Activated gamma-delta T cell treated with anti-CD3 and anti-CD28 coated beads, Interleukin-2, amount 50 U/mL, for 16 hours (primary cell): ENCODE data around the gene ADAMTS10.
"Not testable (repeated sequence)": the region's sequence is repeated elsewhere in the genome, so short reads cannot be mapped to it uniquely, and the experiment has no call there.

Experiments
- DNase-seq: peaks from one replicate; pipeline ENCODE4 v3.0.0-alpha.2; 2020; ENCODE audit warnings: low read depth

ADAMTS10 gene

DNA sequence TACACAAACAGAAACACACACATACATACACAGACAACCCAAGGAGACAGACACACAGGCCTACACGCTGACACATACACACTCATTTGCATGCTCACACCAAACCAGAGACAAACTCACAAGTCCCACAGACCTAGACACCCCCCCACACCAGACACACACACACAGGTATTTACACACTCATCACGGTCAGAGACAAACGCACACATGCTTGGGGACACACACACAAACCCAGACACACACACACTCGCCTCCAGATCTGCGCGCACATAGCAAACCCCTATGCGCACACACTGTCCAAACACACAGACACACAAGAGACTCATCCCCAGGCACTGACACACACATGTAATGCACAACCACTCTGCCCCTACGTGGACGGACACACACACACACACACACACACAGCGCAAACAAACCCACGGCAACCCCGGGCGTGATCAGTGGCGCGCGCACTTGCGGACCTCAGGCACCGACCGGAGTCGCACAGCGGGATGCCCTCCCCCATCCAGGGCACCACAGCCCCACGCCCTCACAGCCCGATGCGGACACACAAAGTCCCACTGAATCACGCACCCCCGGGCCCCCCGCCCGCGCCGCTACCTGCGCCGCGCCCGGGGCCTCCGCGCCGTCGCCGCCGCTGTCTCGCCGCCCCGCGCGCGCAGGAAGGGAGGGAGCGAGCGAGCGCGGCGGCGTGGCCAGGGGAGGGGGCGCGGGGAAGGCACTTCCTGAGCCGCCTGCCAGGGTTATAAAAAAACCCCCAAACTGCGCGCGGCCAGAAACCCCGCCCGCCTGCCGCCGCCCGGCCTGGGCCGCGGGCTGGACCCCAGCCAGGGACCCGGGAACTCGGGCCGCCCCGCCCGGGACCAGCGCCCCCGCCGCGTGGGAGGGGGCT lies at the start of gene ADAMTS10:
Gene ADAMTS10, minus strand, starts transcription at position 675 of the 895 bp plus-strand sequence. CDS start 5,005 bp downstream, outside the sequence.
- DNase-seq: peak; percentile 24

DNA sequence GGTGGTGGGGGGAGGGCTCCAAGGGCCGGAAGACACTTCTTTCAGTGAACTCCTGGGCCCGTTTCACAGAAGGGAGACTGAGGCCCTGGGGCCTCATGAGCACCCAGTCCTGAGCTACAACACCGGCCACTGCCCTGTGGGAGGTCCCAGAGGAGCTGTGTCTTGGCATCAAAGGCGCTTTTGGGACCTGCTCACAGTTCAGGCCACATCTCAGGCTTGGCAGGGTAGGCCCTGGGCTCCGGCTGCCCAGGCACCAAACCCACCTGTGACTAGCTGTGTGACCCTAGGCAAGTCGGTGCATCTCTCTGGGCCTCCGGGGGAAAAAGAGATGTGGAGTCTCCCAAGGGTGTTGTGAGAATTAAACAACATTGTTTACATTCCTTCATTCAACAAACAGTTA lies 49.4 kb upstream of the ADAMTS10 start:
- DNase-seq: no peak

DNA sequence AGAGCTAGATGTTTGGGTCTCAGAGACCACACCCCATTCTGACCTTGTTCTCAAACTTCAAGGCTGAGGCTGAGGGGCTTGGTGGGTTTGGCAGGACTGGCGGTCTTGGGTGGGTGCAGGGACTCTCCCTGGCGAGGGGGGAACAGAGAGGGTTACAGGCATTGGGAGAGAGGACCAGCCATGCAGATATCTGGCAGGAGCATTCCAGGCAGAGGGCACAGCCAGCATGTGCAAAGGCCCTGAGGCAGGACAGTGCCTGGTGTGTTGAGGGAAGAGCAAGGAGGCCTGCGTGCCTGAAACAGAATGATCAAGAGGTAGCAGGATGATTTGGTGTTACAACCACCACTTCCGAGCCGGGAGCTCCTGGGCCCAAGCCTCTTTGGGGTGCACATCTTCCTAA lies 47.4 kb upstream of the ADAMTS10 start:
- no peak for DNase-seq

DNA sequence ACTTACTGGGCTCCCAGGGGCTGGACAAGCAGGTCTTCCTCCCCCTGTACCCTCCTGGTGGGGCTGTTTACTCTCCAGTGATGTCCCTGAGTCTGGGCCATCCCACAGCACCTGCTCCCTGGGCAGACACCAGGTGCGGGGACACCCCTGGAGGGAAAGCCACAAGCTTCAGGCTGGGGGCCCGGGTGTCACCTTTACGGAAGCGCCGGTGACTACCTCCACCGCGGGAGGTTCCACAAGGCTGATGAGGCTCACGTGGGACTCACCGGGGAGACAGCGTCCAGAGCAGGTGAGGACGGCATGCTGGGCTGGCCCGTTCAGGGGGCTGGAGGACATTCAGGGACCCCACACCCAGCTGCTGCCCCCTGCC lies 44.8 kb upstream of the ADAMTS10 start:
- peak; percentile 27 for DNase-seq

DNA sequence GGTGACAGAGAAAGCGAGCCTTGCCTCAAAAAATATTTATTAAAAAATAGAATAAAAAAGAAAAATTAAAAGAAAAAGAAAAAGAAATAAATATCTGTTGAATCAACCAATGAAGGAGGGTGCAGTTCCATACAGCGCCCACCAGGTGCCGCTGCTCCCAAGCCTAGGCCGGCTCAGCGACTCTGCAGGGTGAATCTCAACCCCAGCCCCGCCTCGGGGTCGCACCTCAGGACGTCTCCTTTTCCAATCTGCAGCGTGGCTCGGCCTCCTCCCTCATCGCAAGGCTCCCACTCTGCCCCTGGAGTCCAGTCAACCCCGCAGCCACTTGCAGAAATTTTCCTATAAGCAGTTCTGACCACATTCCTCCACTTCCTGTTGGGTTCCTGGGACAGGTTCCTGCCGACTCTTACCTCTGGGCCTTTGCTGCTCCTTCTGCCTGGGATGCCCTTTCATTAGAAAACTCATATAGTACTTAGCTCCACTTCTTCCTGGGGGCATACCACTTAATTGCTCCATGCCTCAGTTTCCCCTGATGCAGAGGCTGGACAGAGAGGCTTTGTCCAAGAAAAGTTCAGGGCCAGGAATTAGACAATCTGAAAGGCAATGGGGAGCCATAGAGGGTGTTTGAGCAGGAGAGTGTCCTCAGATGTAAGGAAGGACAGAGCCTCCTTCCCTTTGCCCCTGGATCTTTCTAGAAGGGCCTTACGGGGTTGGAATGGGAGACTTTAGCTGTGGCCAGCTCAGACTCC lies 44.2 kb upstream of the ADAMTS10 start:
- peak; percentile 64 for DNase-seq

DNA sequence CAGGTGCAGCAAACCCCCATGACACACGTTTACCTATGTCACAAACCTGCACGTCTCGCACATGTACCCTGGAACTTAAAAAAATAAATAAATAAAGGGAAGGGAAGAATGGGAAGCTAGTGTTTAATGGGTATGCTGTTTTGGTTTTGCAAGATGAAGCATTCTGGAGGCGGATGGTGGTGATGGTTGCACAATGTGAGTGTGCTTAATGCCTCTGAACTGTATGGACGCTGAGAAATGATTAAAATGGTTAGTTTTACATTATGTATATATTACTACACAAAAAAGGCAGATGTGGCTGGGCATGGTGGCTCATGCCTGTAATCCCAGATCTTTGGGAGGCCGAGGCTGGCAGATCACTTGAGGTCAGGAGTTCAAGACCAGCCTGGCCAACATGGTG lies 37.7 kb upstream of the ADAMTS10 start:
- no peak for DNase-seq

DNA sequence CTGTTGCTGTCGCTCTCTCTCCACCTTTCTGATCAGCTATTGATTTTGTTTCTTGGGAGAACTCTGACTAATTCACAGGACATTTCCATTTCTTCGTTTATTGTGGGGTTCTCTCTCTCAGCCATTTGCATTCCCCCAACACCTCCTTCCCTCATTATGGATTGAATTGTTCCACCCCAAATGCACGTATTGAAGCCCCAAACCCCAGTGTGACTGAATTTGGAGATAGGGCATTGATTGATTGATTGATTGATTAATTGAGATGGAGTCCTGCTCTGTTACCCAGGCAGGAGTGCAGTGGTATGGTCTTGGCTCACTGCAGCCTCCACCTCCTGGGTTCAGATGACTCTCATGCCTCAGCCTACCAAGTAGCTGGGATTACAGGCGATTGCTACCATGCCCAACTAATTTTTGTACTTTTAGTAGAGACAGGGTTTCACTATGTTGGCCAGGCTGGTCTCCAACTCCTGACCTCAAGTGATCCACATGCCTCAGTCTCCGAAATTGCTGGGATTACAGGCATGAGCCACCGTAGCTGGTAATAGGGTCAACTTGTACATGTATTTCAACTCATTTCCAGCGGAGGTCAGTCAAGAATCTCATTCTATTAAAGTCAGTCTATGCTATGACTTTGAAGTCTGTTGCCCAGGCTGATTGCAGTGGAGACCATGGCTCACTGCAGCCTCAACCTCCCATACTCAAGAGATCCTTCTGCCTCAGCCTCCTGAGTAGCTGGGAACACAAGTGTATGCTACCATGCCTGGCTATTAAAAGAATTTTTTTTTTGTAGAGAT lies 33.5 kb upstream of the ADAMTS10 start:
- DNase-seq: no peak

DNA sequence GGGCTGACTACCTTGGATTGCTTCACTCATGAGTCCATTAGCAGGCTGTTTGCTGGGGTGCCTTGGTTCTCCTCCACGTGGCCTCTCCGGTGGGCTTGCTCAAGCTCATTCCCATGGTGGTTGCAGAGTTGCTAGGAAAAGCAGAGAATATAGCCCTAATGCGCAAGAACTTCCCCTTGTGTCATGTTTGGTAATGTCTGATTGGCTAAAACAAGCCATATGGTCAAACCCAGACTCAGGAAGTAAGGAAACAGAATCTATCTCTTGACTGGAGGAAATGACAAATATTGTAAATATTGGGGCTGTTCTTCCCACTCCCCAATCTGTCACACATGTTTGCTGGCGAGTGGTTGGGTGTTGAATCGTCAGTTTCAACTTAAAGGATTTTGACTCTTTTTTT lies 32.0 kb upstream of the ADAMTS10 start:
- DNase-seq: no peak

DNA sequence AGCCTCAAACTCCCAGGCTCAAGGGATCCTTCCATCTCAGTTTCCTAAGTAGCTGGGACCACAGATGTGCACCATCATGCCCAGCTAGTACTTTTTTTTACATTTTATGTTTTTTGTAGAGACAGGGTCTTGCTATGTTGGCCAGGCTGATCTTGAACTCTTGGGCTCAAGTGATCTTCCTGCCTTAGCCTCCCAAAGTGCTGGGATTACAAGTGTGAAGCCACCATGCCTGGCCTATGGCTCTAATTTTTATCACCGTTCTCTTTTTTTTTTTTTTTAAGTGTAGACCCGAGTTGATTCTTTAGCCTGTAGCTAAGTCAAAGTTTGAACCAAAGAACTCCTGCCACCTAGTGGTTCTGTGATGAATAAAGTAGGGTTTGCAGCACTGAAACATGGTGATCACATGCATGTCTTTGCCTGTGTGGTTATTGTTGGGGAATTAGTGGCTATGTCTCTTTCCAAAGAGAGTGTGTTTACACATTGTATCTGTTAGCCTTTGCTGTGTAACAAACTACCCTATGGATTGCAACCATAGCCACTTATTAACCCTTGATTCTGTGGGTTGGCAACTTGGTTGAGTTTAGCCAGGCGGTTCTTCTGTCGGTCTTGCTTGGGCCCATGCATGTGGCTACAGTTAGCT lies 31.5 kb upstream of the ADAMTS10 start:
- no peak for DNase-seq

DNA sequence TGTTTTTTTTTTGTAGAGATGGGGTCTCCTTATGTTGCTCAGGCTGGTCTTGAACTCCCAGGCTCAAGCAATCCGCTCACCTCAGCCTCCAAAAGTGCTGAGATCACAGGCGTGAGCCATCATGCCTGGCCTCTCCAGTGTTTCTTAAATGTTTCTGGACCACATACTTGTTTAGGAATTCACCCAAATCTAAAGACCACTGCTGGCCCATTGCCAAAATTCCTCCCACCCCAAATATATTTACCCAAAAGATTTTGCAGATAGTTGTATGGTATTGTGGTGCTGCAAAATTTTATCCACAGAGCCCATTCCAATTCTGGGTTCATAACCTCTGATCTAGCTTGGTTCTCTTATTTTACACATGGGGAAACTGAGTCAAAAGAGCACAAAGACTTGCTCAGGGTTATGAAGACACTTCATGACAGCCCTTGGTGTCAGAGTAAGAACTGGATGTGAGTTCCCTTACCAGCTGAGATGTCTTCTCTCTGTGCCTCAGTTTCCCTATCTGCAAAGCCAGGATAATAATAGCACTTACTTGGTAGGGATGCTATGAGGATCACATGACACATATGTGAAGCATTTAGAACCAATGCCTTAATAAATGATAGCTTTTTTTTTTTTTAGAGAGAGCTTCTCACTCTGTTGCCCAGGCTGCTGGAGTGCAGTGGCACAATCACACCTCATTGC lies 30.8 kb upstream of the ADAMTS10 start:
- DNase-seq: no peak

DNA sequence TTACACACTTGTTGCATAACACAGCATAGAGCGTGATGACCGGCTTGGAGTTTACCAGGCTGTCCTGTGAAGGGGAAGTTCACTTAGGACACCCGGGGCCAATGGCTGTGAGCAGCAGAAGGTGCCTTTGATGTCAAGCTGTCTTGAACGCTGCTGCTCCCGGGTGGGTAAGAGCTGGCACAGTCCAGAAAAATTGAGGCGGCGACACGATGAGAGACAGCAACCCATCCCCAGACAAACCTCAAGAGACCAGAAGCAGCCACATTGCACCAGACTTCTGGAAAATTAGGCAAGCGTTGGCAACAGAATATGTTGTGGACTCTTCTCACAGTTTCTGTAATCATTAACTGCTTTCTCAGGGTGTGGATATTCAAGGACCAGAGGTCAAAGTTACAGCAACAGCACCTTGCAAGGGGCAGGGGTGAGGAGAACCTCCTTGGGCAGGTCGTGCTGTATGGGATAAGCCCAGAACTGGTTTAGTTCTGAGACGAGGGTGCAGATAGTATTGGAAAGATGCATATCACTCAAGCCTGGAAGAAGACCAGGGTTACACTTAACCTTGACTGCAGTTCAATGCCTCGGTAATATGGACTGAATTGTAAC lies 30.0 kb upstream of the ADAMTS10 start:
- DNase-seq: no peak

DNA sequence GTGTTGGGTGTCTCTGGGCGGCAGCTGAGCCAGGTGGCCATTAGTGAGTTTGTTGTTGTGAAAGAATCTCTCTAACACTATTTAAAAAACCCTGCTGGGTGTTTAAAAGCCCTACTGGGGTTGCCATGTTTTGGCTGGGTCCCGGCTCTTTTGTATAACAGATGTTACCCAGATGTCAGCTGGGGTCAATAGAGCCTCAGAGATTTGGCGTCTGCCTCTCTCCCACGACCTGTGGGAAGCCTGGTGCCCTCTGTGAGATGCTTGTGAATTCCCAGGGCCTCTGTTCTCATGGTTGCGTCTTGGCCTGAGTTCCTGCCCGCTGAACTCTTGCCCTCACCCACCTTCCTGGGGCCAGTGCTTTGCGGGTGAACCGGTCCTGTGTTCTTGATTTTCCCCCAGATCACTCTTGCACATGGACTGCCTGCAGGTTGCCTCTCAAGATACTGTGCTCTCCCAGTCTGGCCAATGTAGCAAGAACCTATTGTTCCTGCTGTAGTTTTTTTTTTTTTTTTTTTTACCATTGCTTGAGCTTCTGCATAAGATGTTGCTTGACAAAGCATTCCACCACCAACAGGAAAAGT lies 29.4 kb upstream of the ADAMTS10 start:
- no peak for DNase-seq

DNA sequence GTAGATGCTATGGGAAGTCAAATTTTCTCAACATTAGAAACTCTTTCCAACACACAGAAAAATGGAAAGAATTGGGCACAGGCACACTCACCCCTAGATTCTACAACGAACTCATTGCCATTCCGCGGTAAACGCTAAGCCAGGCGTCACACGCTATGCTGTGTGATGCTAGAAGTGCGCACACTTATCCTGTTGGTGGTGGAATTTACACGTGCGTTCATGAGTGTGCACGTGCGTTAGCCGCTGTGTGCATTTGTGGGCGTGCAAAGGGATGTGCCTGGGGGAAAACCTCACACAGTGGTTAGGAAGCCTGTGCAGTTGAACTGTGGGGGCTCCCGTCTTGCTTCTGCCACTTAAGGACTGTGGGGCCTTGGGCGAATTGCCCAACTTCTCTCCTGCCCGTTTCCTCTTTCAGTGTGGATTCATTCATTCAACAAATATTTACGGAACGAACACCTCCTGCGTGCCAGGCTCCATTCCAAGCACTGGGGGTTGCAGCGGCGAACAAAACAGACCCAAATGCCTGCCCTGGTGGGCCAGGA lies 27.6 kb upstream of the ADAMTS10 start:
- DNase-seq: no peak

DNA sequence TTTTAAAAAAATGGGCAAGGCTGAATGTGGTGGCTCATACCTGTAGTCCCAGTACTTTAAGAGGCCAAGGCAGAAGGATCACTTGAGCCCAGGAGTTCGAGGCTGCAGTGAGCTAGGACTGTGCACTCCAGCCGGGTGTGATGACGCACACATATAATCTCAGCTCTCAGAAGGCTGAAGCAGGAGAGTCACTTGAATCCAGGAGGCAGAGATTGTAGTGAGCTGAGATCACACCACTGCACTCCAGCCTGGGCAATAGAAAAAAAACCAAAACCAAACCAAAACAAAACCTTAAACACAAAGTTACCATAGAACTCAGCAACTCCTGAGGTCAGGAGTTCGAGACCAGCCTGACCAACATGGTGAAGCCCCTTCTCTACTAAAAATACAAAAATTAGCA lies 26.6 kb upstream of the ADAMTS10 start:
- not testable (repeated sequence) for DNase-seq

DNA sequence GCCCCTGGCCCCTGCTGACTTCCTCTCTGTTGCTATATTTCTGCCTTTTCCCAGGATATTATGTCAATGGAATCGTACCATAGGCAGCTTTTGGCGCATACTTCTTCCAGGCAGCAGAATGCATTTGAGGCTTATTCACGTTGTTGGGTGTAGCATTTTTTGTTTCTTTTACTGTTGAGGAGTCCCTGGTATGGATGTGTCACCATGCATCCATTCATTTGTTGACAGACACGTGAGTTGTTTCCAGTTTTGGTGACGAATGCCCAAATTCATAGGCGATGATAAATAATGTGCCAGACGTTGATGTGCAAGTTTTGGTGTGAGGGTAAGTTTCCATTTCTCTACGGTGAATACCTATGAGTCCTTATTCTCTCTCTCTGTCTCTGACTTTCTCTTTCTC lies 24.9 kb upstream of the ADAMTS10 start:
- DNase-seq: no peak

DNA sequence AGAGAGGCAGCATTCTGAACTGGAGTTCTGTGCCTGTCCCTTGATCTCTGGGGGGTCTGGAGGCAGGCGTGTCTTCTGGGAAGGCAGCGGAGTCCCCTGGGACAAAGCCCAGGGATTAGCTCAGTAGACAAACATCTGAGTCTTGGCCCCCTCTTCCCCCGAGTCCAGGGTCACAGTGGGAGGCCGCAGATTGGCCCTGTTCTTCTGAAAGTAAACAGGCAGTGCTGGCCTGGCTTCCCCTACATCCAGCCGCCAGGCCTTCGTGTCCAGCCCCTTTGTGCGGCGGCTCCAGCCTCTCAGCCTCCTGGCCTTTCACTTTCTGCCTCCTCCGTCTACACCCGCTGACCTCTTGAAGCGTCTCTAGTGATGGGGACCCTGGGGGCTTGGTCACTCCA lies 20.9 kb upstream of the ADAMTS10 start:
- DNase-seq: no peak

DNA sequence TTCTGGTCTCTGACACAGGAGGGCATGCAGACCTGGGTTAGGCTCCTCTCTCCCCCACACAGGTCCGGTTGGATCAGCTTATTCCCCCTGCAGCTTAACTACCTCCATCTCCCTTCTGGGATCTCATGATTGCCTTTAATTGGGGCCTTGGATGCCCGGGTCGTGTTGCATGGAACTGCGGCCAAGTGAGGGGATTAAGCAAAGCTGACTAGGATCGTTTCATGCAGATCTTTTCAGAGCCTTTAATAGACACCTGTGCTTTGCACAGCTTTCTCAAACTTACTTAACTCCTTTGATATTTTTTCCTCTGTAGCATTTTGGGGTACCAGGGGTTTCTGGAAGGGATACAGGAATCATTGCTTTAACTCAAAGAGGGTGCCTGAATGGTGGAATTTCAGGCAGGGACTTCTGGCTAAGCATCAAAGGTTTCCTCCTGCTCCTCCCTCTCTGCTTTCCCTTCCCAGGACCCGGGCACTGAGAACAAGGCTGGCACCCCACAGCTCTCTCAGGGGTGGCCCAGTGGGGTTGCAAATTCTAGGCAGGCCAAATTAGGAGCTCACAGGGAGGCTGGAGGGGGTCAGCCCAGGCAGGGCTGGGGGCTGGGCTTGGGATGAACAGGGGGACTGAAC lies 20.4 kb upstream of the ADAMTS10 start:
- DNase-seq: no peak

DNA sequence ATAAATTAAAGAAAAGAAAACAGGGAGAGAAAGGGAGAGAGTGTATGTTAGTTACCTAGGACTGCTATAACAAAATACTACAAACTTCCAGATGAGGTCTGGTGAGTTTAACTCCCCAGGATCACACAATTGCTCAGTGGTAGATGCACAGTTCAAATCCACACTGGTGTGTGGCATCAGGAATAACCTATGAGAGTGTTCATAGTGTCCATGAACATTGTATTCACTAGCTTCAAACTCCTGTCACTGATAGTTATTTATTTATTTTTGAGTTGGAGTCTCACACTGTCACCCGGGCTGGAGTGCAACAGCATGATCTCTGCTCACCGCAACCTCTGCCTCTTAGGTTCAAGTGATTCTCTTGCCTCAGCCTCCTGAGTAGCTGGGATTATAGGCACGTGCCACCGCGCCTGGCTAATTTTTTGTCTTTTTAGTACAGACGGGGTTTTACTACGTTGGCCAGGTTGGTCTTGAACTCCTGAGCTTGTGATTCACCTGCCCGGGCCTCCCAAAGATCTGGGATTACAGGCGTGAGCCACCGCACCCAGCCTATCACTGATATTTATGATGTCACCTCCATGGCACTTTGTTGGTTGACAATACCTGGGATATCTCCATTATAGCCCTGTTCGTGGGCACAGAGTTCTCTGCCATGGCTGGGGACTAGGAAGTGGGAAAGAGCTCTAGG lies 19.6 kb upstream of the ADAMTS10 start, which contains the start of gene NFILZ:
Gene NFILZ, plus strand, starts transcription at position 638 of the 688 bp plus-strand sequence. CDS start 46,133 bp downstream, outside the sequence.
- no peak for DNase-seq

DNA sequence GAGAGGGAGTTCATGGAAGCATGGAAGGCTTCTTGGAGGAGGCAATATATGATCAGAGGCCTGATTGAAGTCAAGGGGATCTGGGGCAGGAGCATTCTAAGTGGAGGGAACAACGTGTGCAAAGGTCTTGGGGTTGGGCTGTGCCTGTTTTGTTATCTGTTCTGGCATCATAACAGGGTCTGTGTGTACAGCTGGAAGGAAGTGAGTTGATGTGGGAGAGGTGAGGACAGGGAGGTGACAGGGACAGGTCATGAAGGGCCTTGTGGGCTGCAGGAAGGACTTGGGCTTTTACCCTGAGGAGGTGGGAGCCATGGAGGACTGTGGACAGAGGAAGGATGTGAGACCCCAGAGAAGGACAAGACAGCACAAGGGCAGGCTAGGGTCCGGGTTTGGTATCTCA lies 18.7 kb upstream of the ADAMTS10 start:
- no peak for DNase-seq
